ENCODE measurements around the gene NEK10.
"Not testable (repeated sequence)": the region's sequence is repeated elsewhere in the genome, so short reads cannot be mapped to it uniquely, and the experiment has no call there.

The NEK10 gene

GRCh38 chr3:27312044-27312668 lies 57.0 kb downstream of the NEK10 start:
- peak; percentile 45 for DNase-seq (ENCODE audit: low spot score)

GRCh38 chr3:27311400-27311799 lies 57.8 kb downstream of the NEK10 start:
- DNase-seq (ENCODE audit: low spot score) = no peak

GRCh38 chr3:27310688-27311087 lies 58.5 kb downstream of the NEK10 start:
- DNase-seq (ENCODE audit: low spot score) = no peak

GRCh38 chr3:27307566-27307965 lies 61.6 kb downstream of the NEK10 start:
- no peak for DNase-seq (ENCODE audit: low spot score)

DNA sequence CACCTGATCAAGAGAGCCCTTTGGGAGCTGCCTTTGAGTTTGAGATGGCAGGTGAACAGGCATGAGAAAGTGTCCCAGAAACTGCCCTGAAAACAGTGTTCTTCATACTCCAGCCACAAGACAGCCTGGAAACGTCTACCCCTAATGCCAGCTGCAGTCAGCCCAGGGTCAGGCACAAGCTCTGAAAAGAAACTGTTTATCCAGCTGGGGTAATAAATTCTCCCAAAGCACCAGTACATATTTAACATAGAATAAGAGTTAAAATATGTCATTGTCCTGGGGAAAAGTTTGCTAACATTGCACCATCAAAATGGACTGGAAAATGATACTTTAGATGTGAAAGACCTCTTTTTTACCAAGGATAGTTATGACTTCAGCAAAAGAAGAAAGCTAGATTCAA lies 66.3 kb downstream of the NEK10 start:
- no peak for DNase-seq (ENCODE audit: low spot score)

- DNase-seq (ENCODE audit: low spot score) = not testable (repeated sequence)
Observed at GRCh38 chr3:27298981-27299380, 70.2 kb downstream of the NEK10 start.

- DNase-seq (ENCODE audit: low spot score) = no peak
Observed at GRCh38 chr3:27293939-27294338, 75.2 kb downstream of the NEK10 start.

DNA sequence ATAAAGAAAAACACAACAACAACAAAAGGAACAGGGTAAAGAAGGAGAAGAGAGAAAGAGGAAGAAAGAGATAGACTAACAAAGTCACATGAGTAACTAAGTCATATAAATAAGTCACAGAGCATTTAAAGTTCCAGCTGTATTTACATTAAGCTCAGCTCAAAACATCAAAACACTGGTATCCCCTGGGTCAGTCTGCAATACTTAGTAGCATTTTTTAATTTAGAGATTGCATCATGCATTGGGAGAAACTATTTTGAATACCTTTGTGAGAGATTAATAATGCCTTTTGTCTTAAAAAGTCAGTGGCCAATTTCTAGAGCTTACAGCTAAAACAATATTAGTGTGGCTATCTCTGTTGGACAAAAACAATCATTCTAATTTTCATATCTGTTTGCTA lies 78.4 kb downstream of the NEK10 start:
- no peak for DNase-seq (ENCODE audit: low spot score)

GRCh38 chr3:27289769-27290413 lies 79.3 kb downstream of the NEK10 start:
- DNase-seq (ENCODE audit: low spot score) = no peak

- no peak for DNase-seq (ENCODE audit: low spot score)
Observed at GRCh38 chr3:27287052-27287451, 82.1 kb downstream of the NEK10 start.

- not testable (repeated sequence) for DNase-seq (ENCODE audit: low spot score)
Observed at GRCh38 chr3:27286467-27286866, 82.7 kb downstream of the NEK10 start.

DNA sequence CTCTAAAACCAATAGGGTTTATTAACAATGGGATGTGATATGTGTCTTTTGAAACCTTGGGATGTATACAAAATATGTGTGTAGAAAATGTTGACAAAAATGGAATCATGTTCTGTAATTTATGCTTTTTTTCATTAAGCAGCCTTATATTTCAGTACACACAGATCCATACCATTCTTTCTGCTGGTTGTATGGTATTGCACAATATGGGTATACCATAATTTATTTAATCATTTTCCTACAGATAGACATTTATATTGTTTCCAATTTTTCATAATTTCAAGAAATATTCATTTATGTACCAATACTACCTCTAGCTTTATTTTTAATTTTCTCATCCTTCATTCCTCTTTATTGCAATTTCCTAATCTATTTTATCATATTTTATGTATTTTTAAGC lies 83.5 kb downstream of the NEK10 start:
- DNase-seq (ENCODE audit: low spot score) = no peak

DNA sequence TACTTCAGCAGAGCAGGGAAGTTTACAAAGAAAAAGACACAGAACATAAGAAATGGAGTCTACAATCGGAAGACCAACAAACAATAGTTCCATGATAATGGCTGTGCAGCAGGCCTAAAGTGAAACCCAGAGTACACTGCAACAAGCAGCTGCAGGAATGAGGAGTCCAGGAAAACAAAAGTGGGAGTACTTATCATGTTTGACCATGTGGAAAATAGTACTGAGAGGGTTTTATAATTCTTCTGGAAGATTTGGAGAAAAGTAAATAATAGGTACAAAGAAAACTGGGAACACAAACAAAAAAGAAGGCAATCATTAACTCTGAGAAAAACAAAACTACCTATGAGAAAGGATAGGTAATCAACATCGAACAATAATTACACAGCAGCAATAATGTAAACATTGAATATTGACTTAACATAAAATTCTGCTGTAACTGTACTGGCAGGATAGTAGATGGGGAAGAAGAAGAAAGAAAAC lies 87.5 kb downstream of the NEK10 start:
- DNase-seq (ENCODE audit: low spot score) = no peak

DNA sequence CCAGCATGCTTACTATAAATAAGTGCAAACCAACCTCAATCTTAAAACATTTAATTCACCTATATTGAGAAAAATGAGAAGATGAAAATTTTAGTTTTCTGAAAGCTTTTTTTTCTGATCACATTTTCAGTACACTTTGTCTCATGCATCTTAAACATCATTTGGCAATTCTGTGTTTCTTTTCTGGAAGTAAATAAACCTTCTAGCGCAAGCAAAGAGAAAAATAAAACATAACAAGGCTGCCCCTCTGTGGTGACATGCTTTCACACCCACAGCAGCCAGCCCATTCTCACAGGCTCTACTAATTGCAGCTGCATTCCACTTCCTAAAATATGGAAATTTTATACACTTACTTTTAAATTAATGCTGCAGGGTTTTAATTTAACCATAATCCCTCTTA lies 90.1 kb downstream of the NEK10 start:
- DNase-seq (ENCODE audit: low spot score) = no peak

DNA sequence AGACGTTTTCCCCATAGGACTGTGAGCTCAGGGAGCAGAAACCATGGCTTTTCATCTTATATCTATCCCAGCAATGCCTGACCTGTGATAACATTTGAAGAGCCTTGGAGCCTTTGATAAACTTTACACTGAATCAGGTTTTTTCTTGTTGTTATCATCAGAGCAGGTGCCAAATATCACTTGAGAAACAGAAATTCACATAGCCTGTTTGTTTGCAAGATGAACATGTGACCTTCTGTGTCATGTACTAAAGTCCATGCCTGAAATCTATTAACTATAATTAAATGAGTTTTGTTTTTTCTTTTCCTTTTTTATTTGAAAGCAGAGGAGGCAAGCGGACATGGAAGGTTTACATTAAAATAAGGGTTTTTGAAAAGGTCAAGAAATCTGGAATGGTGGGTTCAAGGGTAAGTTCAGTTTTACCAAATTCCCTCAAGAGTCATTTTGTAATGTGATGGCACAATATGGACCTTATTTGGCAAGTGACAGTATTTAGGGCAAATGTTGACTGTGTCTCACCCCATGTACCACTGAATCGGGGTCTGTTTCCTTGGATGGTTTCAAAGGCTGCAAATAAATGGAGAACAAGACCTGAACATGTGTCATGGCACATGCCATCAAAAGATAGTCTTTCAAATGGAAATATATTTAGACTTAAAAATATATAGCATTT lies 90.7 kb downstream of the NEK10 start:
- no peak for DNase-seq (ENCODE audit: low spot score)

- DNase-seq (ENCODE audit: low spot score) = no peak
Observed at GRCh38 chr3:27275441-27275990, 93.7 kb downstream of the NEK10 start.

DNA sequence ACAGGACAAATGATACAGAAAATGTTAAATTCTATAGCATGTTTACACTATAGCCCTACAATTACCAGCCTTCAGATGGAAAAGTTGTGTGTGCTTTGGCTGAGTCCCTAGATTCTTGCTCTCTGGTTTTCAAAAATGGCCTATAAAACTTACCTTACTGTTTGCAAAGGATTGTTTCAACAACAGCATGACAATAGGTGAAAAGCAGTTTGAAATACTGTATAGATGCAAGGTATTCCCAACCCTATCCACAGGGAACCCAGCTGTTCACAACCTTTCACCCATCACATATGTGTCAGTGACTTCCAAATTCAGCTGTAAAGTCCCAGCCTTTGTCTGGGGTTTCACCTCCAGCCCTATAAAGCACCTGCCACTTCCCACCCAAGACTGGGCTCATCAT lies 97.3 kb downstream of the NEK10 start:
- no peak for DNase-seq (ENCODE audit: low spot score)

DNA sequence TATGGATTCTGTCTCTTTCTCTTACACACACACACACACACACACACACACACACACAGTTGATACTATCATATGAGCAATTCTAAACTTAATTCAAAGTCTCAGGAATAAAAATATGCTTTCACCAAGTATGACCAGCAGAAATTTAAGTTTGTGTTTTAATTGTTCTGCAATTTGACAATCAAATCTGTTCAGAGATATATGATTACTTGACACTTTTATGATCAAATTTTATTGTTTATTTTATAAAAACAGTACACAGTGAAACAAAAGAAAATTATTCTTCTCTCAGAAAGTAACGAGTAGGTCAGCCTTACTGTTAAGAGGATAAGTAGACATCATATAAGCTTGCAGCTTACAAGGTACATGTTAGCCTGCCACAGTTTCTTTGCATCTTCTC lies 114.3 kb downstream of the NEK10 start:
- no peak for DNase-seq (ENCODE audit: low spot score)

DNA sequence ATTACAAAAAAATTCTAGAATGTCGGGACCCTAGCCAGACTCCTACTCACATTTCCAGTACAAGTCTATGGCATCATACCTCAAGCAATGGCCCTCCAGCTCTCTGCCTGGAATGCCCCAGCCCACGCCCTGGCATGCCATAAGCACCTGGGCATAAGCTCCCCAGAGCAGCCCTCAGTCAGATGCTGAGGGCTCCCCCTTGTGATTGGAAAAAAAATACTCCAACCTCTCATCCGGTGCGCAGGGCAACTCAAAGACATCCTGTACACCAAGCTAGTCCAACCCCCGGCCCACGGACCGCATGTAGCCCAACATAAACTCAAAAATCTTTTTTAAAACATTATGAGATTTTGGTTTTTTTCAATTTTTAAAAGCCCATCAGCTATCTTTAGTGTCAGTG lies 115.4 kb downstream of the NEK10 start:
- no peak for DNase-seq (ENCODE audit: low spot score)

- DNase-seq (ENCODE audit: low spot score) = no peak
Observed at GRCh38 chr3:27253391-27253790, 115.8 kb downstream of the NEK10 start.

GRCh38 chr3:27252646-27253045 lies 116.5 kb downstream of the NEK10 start:
- no peak for DNase-seq (ENCODE audit: low spot score)

DNA sequence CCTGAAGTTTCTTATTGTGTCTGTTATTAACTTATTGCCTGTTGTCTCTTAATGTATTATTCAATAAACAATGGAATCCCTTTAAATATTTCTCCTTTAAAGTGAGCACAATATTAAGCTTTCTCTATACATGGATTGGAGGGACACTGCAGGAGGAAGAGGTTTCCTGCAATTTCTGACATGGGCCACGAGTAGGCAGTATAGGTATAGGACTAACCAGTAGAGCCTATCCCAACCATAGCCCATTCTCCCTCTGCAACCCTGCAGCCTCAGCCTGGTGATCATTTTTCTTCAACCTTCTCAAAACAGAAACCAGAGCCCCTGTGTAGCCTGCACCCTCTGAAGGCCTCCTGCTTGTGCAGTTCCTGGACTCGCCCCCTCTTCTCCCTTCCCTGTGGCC lies 124.8 kb downstream of the NEK10 start:
- DNase-seq (ENCODE audit: low spot score) = no peak

DNA sequence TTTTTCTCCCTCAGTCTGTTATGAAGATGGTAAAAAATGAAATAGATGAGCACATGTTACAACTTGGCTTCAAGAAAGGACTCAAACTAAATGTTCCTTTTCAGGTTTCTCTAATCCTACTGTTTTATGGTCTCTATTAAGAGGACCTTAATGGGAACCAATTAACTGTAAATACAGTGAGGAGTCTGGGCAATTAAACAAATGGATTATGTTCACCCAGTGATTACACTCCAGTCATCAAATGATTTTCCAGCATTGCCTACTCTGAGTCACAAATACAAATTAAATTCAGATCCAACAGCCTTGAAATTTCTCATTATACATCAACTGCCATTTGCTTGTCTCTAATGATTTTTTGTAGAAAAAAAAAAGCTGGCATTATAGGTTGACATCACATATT lies 129.2 kb downstream of the NEK10 start:
- no peak for DNase-seq (ENCODE audit: low spot score)
